ENCODE results near the gene AGBL4.

DNA sequence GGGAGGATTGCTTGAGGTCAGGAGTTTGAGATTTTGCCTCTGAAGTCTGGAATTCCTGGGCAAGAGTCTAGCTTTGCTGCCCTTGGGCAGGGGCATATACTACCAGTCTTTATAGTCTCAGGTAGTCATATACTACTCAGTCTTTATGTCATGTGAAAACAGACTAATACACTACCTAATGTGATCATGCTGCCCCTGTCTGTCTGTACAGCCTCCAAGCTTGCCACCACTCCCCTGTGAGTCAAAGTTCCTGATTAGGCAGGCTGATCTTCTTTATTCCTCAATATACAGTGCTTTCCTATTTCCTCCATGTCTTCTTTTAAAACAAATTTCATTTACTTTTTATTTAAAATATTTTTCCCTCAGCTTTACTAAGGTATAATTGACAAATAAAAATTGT is 1141.7 kb downstream of the AGBL4 start:
- TF ChIP-seq ZMYM3 (CRISPR knock-in tag; IDR thresholded peaks at IDR 0.05) (no peak), TCF7L2 (IDR thresholded peaks at IDR 0.05; ENCODE audit: low read depth, low read length) (no peak), ZNF367 (CRISPR knock-in tag; IDR thresholded peaks at IDR 0.05; ENCODE audit: borderline replicate concordance) (no peak), HMG20B (CRISPR knock-in tag; conservative IDR thresholded peaks at IDR 0.05) (no peak), POLR2A (IDR thresholded peaks at IDR 0.05; ENCODE audit: insufficient read depth in 1 of 2, low read depth in 2 of 2, low read length in 2 of 2) (no peak), SP2 (CRISPR knock-in tag; IDR thresholded peaks at IDR 0.05) (no peak), ZNF740 (CRISPR knock-in tag; IDR thresholded peaks at IDR 0.05) (no peak)
